GM21723 (cell line): ENCODE data around the gene RXRB.

Source experiments
- ATAC-seq: cut with Tn5 transposase; IDR thresholded peaks from one replicate; pipeline ENCODE4 v1.9.1; 2021; ENCODE audit warnings: mild to moderate bottlenecking, moderate library complexity; ENCODE audit not compliant: unreplicated experiment

RXRB gene

GRCh38 chr6:33177552-33178446 is 22.7 kb downstream of the RXRB start:
- ATAC-seq, result no peak

- no peak for ATAC-seq
Observed at GRCh38 chr6:33176906-33177305, 23.6 kb downstream of the RXRB start.

DNA sequence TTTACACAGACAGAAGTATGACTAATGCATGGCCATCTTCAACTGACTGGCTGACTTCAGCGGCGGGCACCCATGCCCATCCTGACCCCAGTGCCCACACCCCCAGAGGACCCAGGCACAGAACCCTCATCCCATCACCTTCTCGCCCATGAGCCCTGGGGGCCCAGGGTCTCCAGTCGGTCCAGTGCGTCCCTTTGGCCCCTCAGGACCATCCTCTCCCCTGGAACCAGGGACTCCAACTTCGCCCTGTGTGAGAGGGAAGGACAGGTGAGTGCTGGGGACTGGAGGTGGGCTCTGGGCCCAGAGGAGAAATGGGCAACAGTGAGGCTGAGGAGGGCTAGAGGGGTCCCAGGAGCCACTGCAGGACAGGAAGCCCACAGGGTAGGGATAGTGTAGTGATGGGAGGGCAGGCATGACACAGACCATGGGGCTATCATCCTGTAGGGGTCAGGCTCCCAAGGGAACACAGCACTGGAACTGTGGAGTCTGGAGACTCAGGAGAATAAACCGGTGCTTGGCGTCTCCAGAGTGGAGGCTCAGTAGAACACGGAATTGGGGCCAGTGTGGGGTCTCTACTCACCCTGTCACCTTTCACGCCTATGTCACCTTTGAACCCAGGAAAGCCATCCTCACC is 24.9 kb downstream of the RXRB start:
- ATAC-seq, result no peak

- no peak for ATAC-seq
Observed at GRCh38 chr6:33174784-33175183, 25.7 kb downstream of the RXRB start.

GRCh38 chr6:33173535-33174180 is 26.8 kb downstream of the RXRB start:
- ATAC-seq, result no peak

DNA sequence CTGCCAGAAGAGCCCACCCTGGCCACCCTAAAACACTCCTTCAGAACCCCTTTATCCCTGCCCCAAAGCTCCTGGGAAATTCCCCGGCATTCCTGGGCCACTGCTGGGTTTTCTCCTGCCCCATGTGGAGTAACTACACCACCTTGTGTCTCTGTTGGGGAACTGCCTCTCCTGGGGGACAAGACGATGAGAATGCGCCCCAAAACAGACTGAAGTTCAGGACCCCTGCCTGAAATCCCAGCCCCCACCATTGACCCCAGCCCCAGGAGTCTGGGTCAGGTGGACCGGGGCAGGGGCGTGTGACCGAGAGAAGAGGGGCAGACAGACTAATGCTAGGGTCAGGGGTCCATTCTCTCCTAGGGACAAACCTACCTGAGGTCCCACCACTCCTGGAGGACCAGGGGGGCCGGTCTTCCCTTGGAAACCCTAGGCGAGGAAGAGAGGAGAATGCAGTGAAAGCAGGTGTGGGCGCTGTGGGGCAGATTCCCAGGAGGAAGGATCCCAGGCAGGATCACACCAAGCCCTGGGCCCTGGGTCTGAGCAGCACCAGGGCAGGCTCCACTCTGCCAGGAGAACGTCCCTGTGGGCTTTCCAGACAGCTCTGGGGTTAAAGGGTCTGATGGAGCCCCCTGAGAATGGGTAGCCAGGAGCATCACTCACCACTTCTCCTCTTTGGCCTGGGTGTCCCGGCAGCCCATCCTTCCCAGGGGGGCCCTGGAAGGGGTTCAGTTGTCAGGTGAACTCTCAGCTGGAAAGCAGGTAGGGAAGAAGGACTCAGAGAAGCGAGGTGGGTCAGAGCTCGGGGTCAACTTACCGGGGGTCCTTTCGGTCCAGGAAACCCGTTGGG is 27.6 kb downstream of the RXRB start:
- no peak for ATAC-seq

GRCh38 chr6:33171880-33172687 is 28.4 kb downstream of the RXRB start:
- no peak for ATAC-seq

- no peak for ATAC-seq
Observed at GRCh38 chr6:33171016-33171879, 29.2 kb downstream of the RXRB start.

DNA sequence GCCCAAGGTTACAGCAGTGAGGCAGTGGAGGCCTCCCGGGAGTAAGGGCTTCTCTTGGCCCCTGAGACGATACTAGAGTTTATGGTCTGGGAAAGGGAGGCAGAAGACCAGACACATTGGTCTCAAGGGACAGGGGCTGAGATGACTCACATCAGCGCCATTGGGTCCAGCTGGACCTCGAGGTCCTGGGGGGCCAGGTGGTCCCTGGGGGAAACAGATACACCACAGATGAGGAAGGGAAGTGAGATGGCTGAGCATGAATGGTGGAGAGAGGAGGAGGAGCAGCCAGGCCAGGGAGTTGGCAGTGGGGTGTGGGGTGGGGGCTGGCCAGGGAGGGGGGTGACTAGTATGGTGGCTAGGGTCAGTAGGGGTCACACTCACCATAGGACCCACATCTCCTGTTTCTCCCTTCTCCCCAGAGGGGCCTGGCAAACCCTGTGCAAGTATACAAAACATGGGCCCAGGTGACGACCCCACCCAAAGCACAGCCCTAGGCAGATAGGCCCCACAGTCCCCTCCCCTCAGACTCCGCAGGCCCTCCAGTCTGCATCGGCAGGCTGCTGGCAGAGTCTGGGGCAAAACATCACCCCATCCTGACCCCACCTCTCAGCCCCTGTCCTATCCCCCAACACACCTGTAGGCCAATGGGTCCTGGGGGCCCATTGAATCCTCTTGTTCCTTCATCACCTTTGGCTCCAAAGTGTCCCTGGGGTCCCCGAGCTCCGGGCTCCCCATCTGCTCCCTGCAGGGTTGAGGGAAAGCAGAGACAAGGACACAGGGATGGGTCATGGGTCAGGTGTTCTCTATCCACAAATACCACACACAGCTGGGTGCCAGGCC is 30.1 kb downstream of the RXRB start:
- no peak for ATAC-seq

DNA sequence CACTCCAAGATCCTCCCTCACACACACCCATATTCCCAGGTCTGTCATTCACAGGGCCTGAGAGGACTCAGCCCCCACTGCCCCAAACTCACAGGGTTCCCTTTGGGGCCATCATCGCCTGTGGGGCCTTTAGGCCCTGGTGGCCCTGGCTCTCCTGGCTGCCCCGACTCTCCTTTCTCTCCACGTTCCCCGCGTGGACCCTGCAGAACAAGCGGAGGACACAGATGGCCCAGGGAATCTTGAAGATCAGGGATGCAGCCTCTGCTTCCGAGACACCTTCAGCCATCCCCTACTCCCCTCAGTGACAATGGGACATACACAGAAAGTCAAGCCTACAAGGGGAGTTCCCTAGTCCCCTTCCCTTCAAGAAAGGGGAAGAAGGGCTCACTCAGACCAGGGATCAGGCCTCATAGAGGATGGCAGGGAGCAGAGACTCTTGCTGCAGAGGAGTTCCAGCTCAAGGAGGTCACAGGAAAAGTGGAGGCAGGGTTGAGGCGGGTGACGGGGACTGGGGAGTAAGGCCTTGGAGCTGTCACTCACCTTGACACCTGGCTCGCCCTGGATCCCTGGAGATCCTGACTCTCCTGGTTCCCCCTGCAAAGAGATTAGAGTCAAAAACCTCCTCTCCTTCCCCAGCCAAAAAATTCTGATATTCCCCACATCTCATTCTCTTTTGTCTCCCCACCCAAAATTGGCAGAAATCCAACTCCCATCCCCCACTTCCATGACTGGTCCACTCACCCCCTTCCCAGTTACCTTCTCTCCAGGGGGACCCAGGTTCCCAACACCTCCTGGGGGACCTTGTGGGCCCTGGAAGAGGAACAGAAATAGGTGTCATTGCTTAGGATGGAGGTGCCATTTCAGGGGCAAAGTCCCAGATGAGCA is 30.9 kb downstream of the RXRB start:
- ATAC-seq, result no peak

- ATAC-seq, result no peak
Observed at GRCh38 chr6:33168639-33169038, 31.8 kb downstream of the RXRB start.

- no peak for ATAC-seq
Observed at GRCh38 chr6:33168284-33168601, 32.2 kb downstream of the RXRB start.

DNA sequence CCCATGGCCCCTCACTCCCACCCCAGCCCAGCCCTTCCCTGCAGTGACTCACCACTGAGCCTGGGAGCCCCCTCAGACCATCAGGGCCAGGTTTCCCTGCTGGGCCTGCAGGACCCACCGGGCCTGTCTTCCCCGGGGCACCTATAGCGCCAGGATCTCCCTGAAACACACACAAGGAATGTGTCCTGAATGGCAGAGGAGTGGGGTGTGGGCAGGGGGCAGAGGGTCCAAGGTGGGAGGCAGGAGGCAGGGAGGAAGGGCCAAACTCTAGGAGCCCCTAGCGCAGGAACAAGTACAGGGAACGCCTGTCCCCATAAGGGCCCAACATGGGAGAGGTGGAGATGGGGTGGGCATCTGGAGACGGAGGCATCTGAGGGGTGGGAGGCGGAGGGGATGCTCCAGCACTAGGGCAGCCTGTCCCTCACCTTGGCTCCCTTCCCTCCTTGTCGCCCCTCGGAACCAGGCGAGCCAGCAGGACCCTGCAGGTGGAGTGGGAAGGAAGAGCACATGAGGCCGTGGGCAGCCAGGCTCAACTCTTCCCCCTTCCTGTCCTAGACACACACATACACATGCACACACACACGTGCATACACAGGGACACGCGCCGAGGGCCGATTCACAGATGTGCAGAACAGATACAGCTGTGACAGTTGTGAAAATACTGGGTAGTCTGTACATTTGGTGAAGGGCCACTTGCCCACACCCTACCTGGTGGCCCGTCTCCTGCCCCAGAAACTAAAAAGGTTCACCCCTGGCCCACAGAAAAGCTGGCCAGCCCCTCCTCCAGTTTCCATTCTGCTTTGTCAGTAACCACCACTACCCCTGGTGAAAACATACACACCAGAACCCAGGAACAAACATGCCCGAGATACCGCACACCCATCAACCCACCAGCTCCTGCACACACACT is 32.8 kb downstream of the RXRB start:
- ATAC-seq, result no peak

DNA sequence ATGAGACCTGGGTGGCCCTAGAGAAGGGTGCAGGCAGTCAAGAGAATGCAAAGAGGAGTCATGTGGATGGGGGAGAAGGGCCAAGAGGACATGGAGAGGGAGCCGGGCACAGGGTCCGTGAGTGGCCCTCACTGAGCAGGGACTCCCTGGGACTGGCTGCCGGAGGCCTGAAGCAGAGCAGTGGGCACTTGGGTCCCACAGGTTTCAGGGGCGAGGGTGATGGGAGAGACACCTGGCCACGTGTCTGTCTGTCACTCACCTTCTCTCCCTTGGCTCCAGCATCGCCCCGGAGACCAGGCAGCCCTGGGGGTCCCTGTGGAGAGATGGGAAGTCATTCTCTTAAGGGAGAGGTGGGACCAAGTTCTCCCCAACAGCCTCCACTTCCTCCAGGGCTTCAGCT is 33.7 kb downstream of the RXRB start:
- ATAC-seq, result no peak

GRCh38 chr6:33166363-33166762 is 34.1 kb downstream of the RXRB start:
- ATAC-seq, result no peak

DNA sequence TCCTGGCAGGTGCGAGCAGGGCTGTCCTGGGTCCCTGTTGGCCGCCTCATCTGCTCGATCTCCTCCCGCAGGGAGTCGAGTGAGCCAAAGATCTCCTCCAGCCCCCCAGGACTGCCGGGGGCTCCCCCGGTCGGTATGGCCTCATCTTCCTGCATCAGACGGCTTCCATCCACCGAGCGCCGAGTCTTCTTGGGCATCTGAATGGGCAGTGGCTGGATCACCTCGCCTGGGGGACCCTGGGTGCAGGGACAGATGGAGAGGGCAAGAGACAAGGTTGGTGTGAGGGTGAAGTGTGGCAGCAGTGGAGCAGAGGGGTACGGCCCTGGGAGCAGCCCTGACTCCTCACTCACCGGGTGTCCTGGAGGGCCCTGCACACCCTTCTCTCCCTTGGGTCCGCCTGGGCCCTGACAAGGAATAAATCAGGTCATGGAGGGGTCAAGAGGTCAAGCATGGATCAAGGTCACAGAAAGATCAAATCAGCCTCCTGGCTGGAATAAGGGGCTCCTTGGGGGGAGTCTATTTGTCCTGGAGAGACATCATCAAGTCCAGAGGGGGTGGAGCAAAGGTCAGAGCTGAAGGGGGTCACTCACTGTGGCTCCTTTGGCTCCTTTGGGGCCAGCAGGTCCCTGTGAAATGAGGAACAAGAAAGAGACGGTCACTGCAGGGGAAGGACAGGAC is 34.7 kb downstream of the RXRB start:
- no peak for ATAC-seq
